GM19099 (cell line): Measurements from ENCODE around the gene SDCBP2.

Experiments
- POLR2A ChIP-seq: IDR thresholded peaks from 3 replicates; pipeline ENCODE4 v1.6.1; 2011; ENCODE audit warnings: low read depth; ENCODE audit not compliant: insufficient read length; ENCODE audit errors: extremely low read depth

SDCBP2 gene

GRCh38 chr20:1300083-1300840, 28.7 kb downstream of the SDCBP2 start:
- no peak for TF ChIP-seq POLR2A

GRCh38 chr20:1299522-1299921, 29.4 kb downstream of the SDCBP2 start:
- TF ChIP-seq POLR2A: no peak

DNA sequence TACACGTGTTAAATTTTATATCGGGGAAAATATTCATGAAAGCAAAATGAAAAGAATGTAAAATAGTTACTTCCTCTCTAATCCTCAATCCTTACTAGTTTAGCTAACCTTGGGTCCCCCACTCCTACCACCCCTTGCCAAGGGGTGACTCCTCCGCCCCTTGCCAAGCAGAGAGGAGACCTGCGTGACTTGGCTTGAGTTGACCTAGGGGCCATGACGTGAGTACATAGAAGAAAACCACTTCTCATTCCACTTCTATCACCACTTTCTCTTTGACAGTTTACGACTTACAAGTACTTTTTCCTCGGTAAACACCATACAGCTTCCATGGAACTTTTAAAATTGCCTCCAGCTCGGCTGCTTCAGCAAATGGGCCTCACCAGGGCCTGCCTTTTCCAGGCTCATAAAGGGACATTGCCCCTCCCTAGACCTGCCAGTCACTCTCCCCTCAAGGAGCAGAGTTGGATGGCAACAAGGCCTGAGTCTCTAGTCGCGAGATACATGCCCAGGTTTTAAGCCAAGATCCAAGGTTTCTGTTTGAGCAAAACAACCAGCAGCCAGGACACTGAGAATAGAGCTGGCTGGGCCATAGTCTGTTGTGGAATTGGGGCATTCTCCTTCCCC, 29.9 kb downstream of the SDCBP2 start:
- no peak for TF ChIP-seq POLR2A

- TF ChIP-seq POLR2A: no peak
These were observed 30.8 kb downstream of the SDCBP2 start for GRCh38 chr20:1298166-1298565.

GRCh38 chr20:1297486-1297885, 31.5 kb downstream of the SDCBP2 start:
- TF ChIP-seq POLR2A: no peak

GRCh38 chr20:1296922-1297321, 32.0 kb downstream of the SDCBP2 start:
- no peak for TF ChIP-seq POLR2A

DNA sequence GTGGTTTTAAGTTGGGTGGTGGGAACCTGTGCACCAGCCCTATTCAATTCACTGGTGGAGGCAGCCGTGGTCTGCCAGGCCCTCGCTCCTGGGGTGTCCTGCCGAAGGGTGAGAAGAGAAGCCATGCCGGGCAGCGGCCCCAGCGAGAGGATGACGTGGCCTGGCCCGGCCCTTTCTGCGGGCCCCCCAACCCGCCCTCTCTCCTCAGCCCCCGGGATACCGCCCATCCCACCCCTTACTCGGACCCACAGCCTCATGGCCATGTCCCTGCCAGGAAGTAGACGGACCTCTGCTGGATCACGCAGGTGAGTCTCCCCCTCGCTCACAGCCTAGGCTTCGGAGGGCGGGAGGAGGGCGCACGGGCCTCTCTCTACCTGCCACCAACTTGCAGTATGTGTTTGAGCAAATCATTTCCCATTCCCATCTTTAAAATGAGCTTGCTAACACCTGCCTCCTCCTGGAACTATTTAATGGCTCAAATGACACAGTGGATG, 32.8 kb downstream of the SDCBP2 start:
- TF ChIP-seq POLR2A: no peak

- no peak for TF ChIP-seq POLR2A
These were observed 33.5 kb downstream of the SDCBP2 start for GRCh38 chr20:1295276-1295930.

GRCh38 chr20:1294497-1294896, 34.4 kb downstream of the SDCBP2 start:
- TF ChIP-seq POLR2A: no peak

- no peak for TF ChIP-seq POLR2A
These were observed 35.1 kb downstream of the SDCBP2 start for GRCh38 chr20:1293641-1294379.

DNA sequence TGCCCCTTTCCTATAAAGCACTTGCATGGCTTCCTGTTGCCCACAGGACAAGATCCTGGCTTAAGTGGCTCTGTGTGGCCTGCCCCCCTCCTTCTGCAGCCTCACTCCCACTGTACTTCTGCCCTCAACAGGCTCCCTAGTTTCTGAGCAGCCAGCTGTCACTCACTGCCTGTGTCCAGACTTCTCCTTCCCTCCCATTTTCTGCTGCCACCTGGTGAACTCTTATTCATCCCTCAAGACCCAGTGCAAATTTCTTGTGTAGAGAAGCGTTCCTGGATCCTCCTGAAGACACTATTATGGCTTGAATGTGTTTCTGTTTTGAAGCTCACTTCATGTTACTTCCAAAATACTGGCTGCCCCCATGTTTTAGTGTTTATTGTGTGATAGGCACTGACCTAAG, 36.3 kb downstream of the SDCBP2 start:
- TF ChIP-seq POLR2A: no peak

GRCh38 chr20:1291191-1291741, 37.7 kb downstream of the SDCBP2 start:
- TF ChIP-seq POLR2A: no peak

GRCh38 chr20:1287787-1288569, 41.0 kb downstream of the SDCBP2 start:
- TF ChIP-seq POLR2A: no peak

GRCh38 chr20:1287306-1287705, 41.6 kb downstream of the SDCBP2 start:
- no peak for TF ChIP-seq POLR2A
